Neural crest cell (in vitro differentiated cells): Measurements from ENCODE around the gene ATP5PO. TPM values are rescaled to one million over a fixed set of nuclear protein-coding genes. Genes with fewer than 3 reads are reported as not detected.

ENCODE experiments used
- DNase-seq: peaks from one replicate; pipeline ENCODE4 v3.0.0; 2021; ENCODE audit warnings: low read depth, mixed read lengths, low spot score
- H3K27ac Mint-ChIP-seq: one replicate; pipeline ENCODE4 v1.8.0; 2021; ENCODE audit warnings: mild to moderate bottlenecking, mixed read lengths; ENCODE audit not compliant: unreplicated experiment
- H3K27me3 Mint-ChIP-seq: 2 replicates; pipeline ENCODE4 v1.8.0; 2021; ENCODE audit warnings: low read depth, mild to moderate bottlenecking, mixed read lengths
- H3K36me3 Mint-ChIP-seq: 2 replicates; pipeline ENCODE4 v1.8.0; 2021; ENCODE audit warnings: low read depth, mild to moderate bottlenecking, mixed read lengths
- H3K4me1 Mint-ChIP-seq: 2 replicates; pipeline ENCODE4 v1.8.0; 2021; ENCODE audit warnings: mixed read lengths
- H3K4me3 Mint-ChIP-seq: one replicate; pipeline ENCODE4 v1.8.0; 2021; ENCODE audit warnings: mild to moderate bottlenecking, mixed read lengths
- H3K9me3 Mint-ChIP-seq: 2 replicates; pipeline ENCODE4 v1.8.0; 2021; ENCODE audit warnings: mixed read lengths
- long read RNA-seq: library from polyadenylated mRNA; unstranded; transcript quantifications from one replicate; pipeline ENCODE4 v2.0.0, GENCODE V29; 2020
- total RNA-seq: library from RNA; stranded (reverse); gene quantifications from 2 replicates; pipeline ENCODE4 v1.2.1, GENCODE V29; 2021
- TF ChIP-seq, protein P1 (sequence below): fragments of 200-600 bp; sonication (generic); conservative IDR thresholded peaks from 2 replicates; pipeline ENCODE4 v1.5.0; 2021; ENCODE audit warnings: antibody characterized with exemption, mild to moderate bottlenecking

ATP5PO gene, protein sequence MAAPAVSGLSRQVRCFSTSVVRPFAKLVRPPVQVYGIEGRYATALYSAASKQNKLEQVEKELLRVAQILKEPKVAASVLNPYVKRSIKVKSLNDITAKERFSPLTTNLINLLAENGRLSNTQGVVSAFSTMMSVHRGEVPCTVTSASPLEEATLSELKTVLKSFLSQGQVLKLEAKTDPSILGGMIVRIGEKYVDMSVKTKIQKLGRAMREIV
- total RNA-seq, result 231 and 234 TPM in 2 replicates
- long read RNA-seq, transcript ATP5PO-201 (7 exons, 932 nt), result major isoform, 100 of 109 reads
- long read RNA-seq, partial matches to known transcripts, result 3 of 109 reads
- long read RNA-seq, other reads (novel, unspliced or antisense), result 6 of 109 reads

DNA sequence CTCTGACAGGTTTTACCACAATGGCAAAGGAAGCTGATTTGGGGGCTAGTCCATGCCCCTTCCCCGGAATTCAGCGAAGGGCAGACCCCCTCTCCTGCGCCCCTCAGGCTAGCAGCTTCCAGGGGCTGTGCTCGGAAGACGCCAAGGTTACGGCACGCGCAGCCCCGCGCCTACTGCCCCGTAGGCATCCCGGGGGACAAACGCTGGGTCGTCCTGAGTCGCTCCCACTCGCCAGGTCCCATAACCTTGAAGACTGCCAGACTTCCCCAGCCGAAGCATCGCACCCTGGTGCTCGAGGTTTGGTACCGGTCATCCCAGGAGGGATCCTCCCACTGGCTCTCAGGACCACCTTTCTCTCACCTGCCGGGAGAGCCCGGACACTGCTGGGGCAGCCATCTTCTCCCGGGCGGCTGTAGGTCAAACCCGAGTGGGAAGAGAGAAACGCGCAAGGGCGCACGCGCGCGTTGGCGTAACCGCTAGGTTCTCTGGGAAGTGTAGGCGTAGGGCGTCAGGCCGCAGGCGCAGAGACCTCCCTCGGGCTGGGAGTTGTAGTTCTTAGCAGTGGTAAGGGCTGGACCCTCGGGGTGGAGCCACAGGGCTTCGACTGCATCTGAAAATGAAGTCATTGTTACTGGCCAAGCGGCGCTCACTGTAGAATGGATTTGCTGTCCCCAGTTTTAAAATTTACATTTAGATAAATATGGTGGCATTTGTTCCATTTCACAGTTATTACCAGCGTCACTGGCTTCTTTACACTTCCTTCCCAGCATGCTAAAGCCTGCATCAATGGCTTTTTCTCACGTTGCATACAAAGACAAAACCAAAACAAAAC, at the start of gene ATP5PO:
Gene ATP5PO (minus strand): TSS at position 437 of the 832 bp plus-strand sequence. CDS start 41 bp downstream, at position 396.
- DNase-seq, result peak; percentile 95
- Mint-ChIP-seq H3K4me3 (peak within 1 kb of the TSS; percentile 100), H3K9me3 (no peaks in the 10 kb centered on the region), H3K4me1 (peaks cover 25% of the 10 kb centered on the region), H3K27ac (peak within 1 kb of the TSS; percentile 98), H3K36me3 (peaks cover under 1% of the 10 kb centered on the region), H3K27me3 (no peaks in the 10 kb centered on the region)
- TF ChIP-seq, protein P1, sequence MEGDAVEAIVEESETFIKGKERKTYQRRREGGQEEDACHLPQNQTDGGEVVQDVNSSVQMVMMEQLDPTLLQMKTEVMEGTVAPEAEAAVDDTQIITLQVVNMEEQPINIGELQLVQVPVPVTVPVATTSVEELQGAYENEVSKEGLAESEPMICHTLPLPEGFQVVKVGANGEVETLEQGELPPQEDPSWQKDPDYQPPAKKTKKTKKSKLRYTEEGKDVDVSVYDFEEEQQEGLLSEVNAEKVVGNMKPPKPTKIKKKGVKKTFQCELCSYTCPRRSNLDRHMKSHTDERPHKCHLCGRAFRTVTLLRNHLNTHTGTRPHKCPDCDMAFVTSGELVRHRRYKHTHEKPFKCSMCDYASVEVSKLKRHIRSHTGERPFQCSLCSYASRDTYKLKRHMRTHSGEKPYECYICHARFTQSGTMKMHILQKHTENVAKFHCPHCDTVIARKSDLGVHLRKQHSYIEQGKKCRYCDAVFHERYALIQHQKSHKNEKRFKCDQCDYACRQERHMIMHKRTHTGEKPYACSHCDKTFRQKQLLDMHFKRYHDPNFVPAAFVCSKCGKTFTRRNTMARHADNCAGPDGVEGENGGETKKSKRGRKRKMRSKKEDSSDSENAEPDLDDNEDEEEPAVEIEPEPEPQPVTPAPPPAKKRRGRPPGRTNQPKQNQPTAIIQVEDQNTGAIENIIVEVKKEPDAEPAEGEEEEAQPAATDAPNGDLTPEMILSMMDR, result no peak

DNA sequence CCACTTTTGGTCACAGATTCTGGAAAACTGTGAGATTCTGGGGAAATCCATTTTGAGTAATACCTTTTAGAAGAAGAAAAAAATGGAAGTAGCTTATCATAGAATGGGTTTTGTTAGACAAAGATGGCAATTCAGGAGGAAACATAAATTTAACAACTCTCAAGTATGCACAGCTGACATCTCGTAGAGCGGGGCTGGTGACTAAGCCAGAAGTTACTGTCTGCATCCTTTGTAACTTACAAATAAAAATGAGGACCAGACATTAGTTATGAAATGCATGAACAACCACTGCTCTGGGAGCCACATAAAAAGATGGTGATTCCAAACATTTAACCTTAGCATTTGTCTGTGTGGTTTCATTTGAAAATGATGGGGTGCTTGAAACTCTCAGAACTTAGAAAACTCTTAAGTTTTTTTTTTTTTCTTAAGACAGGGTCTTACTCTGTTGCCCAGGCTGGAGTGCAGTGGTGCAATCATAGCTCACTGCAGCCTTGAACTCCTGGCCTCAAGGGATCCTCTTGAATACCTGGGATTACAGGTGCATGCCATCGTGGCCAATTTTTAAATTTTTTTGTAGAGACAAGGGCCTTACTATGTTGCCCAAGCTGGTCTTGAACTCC, 49.2 kb upstream of the ATP5PO start:
- no peak overlapping the region for H3K27ac Mint-ChIP-seq
- DNase-seq, result no peak
- peaks cover 11% of the 10 kb centered on the region for H3K4me1 Mint-ChIP-seq
- peaks cover 5% of the 10 kb centered on the region for H3K9me3 Mint-ChIP-seq
- TF ChIP-seq, protein P1, result no peak
- no peaks in the 10 kb centered on the region for H3K27me3 Mint-ChIP-seq
- H3K4me3 Mint-ChIP-seq, result no peak overlapping the region
- peaks cover 14% of the 10 kb centered on the region for H3K36me3 Mint-ChIP-seq

DNA sequence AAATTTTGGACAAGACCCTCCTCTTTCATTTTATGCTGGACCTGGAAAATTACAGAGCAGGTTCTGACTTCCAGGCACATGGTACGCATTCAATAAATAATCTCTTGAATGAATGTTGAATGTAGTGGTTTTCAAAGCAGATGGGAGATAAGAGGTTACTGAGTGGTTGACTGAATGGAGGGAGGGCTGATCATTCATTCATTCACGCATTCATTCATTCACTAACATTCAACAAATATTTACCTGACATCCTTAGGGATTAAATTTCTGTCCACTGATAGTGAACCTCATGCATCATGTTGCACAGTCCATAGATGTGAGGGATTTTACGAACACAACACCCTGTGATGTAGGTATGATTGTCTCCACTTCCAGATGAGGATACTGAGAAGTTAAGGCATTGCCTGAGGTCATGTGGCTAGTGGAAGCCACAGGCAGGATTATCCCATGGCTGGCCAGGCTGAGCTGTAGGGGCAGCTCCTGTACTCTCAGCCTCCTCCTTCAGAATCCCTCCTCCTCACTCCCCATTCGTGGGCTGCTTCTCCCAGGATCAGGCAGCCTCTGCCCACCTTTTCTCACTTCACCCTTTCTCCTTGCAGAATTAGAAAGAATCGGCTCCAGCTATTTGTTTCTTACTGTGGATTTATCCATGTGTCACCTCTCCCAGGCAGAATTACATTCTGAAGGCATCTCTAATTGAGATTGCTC, 48.4 kb upstream of the ATP5PO start:
- H3K9me3 Mint-ChIP-seq, result peaks cover 5% of the 10 kb centered on the region
- peaks cover 11% of the 10 kb centered on the region for H3K4me1 Mint-ChIP-seq
- H3K27ac Mint-ChIP-seq, result no peak overlapping the region
- no peaks in the 10 kb centered on the region for H3K27me3 Mint-ChIP-seq
- no peak for DNase-seq
- H3K4me3 Mint-ChIP-seq, result no peak overlapping the region
- TF ChIP-seq, protein P1, result no peak
- H3K36me3 Mint-ChIP-seq, result peaks cover 18% of the 10 kb centered on the region

DNA sequence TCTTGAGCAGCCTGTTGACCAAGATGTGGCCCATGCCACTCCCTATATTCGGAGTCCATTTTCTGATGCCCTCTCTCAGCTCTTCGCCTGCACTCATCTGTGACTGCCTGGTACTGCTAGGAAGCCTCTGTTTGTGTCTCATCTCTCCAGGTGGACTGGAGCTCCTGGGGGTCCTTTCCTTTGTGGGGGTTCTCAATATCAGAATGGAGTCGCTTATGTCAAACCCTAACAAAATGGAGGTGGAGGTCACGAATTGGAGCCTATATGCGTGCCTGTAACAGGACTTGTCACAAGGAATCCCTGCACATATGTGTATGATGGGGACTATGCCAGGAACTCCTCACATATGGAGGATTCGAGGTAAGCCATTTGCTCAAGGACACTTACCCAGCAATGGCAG, 46.7 kb upstream of the ATP5PO start:
- peaks cover 8% of the 10 kb centered on the region for H3K9me3 Mint-ChIP-seq
- peaks cover 24% of the 10 kb centered on the region for H3K36me3 Mint-ChIP-seq
- no peaks in the 10 kb centered on the region for H3K27me3 Mint-ChIP-seq
- peaks cover 4% of the 10 kb centered on the region for H3K4me1 Mint-ChIP-seq
- H3K27ac Mint-ChIP-seq, result no peak overlapping the region
- no peak overlapping the region for H3K4me3 Mint-ChIP-seq
- no peak for DNase-seq
- TF ChIP-seq, protein P1, result no peak

DNA sequence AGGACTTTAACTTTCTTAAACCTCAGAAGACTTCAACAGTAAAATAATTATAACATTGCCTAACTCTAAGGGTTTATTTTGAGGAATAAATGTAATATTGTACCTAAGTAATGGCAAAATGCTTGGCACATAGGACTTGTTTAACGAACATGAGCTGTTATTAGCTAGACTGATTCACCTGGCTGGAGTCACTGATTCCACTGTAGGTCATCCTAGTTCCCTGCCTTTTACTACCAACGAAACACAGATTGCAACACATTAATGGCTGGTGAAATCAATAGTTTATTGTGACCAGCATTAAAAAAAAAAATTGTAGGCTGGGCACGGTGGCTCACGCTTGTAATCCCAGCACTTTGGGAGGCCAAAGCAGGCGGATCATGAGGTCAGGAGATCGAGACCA, 45.5 kb upstream of the ATP5PO start:
- no peak for DNase-seq
- no peaks in the 10 kb centered on the region for H3K4me1 Mint-ChIP-seq
- H3K4me3 Mint-ChIP-seq, result no peak overlapping the region
- H3K36me3 Mint-ChIP-seq, result peaks cover 24% of the 10 kb centered on the region
- no peaks in the 10 kb centered on the region for H3K27me3 Mint-ChIP-seq
- H3K27ac Mint-ChIP-seq, result no peak overlapping the region
- TF ChIP-seq, protein P1, result no peak
- peaks cover 8% of the 10 kb centered on the region for H3K9me3 Mint-ChIP-seq
